B cell (primary cell): ENCODE data around the gene PLA2G2F. TPM values are rescaled to one million over a fixed set of nuclear protein-coding genes. Genes with fewer than 3 reads are reported as not detected.

Source experiments
- ATAC-seq: fragments of 200-7000 bp; cut with Tn5 transposase; one replicate; pipeline ENCODE4 v1.10.0; 2021; ENCODE audit warnings: low read depth, mild to moderate bottlenecking, moderate number of reproducible peaks, moderate library complexity
- CTCF ChIA-PET: fragments of 350-600 bp; sonication (Branson Sonifier 250); formaldehyde crosslinking; loops from one replicate; lab custom pipeline; 2021; ENCODE audit warnings: antibody characterized with exemption, inconsistent platforms; lab: Charles Lee
- POLR2A ChIA-PET: fragments of 350-600 bp; sonication (Branson Sonifier 250); formaldehyde crosslinking; loops from one replicate; lab custom pipeline; 2021; ENCODE audit warnings: antibody characterized with exemption; lab: Charles Lee
- DNase-seq: peaks from one replicate; pipeline ENCODE4 v3.0.0; 2013
- H2AFZ ChIP-seq: 2 replicates; pipeline ENCODE4 v1.6.1; 2012; ENCODE audit warnings: mild to moderate bottlenecking, low read depth, low read length; ENCODE audit not compliant: insufficient read depth, poor library complexity, severe bottlenecking
- H3K27ac ChIP-seq, 2 donors: 1 replicate in 1 of 2; 2 replicates in 1 of 2; pipeline ENCODE4 v1.5.1; 2012 to 2013; ENCODE audit warnings: low read length in 2 of 2, mild to moderate bottlenecking in 2 of 2, moderate library complexity in 1 of 2
- H3K27me3 ChIP-seq, 4 experiments: fragments of 200-600 bp in 1 of 4; sonication (generic) in 1 of 4; replicated peaks in 1 of 4; 1 replicate in 2 of 4; 2 replicates in 2 of 4; pipeline versions ENCODE4 v1.6.1 to v1.7.0; 2013 to 2016; ENCODE audit warnings: low read length in 3 of 4, mild to moderate bottlenecking in 2 of 4, mixed read lengths in 1 of 4, moderate library complexity in 1 of 4; ENCODE audit not compliant: insufficient read depth in 4 of 4, control insufficient read depth in 3 of 4; ENCODE audit errors: control extremely low read depth in 1 of 4
- H3K36me3 ChIP-seq, 2 experiments: replicated peaks in 1 of 2; 1 replicate in 1 of 2; 2 replicates in 1 of 2; pipeline versions ENCODE4 v1.6.1 to v1.7.1; 2013; ENCODE audit warnings: low read length in 1 of 2; ENCODE audit not compliant: insufficient read depth in 2 of 2, control insufficient read depth in 1 of 2; ENCODE audit errors: control extremely low read depth in 1 of 2, extremely low read depth in 1 of 2
- H3K4me1 ChIP-seq, 2 donors: fragments of 200-600 bp in 1 of 2; sonication (generic) in 1 of 2; 1 replicate in 1 of 2; 2 replicates in 1 of 2; pipeline versions ENCODE4 v1.5.1 to v1.6.1; 2013 to 2017; ENCODE audit warnings: low read length in 2 of 2; ENCODE audit not compliant: control insufficient read depth in 2 of 2, insufficient read depth in 2 of 2
- H3K4me2 ChIP-seq: replicated peaks from 2 replicates; pipeline ENCODE3; 2012; ENCODE audit warnings: mild to moderate bottlenecking, low read depth, low read length; ENCODE audit not compliant: poor library complexity, severe bottlenecking
- H3K4me3 ChIP-seq, 5 experiments: fragments of 200-600 bp in 1 of 5; sonication (generic) in 1 of 5; 1 replicate in 3 of 5; 2 replicates in 2 of 5; pipeline versions ENCODE4 v1.5.1 to v1.7.0; 2011 to 2016; ENCODE audit warnings: low read length in 4 of 5, mild to moderate bottlenecking in 4 of 5, low read depth in 2 of 5, control low read depth in 1 of 5, moderate library complexity in 1 of 5; ENCODE audit not compliant: insufficient read depth in 1 of 5; ENCODE audit errors: control extremely low read depth in 1 of 5, extremely low read depth in 1 of 5
- H3K79me2 ChIP-seq: fragments of 200-600 bp; sonication (generic); one replicate; pipeline ENCODE4 v1.6.0; 2016; ENCODE audit warnings: low read length; ENCODE audit not compliant: control insufficient read depth, insufficient read depth
- H3K9ac ChIP-seq: fragments of 200-600 bp; sonication (generic); 2 replicates; pipeline ENCODE4 v1.6.1; 2017; ENCODE audit warnings: mild to moderate bottlenecking, low read length, moderate library complexity
- H3K9me3 ChIP-seq, 3 donors: one replicate each; pipeline versions ENCODE4 v1.6.1 to v1.7.1; 2013; ENCODE audit warnings: low read length in 2 of 3; ENCODE audit not compliant: control insufficient read depth in 2 of 3, insufficient read depth in 1 of 3; ENCODE audit errors: control extremely low read depth in 1 of 3
- H4K20me1 ChIP-seq: 2 replicates; pipeline ENCODE4 v1.6.0; 2012; ENCODE audit warnings: mild to moderate bottlenecking, low read length; ENCODE audit not compliant: insufficient read depth, control insufficient read depth, poor library complexity, severe bottlenecking
- H3K27ac Mint-ChIP-seq: one replicate; pipeline ENCODE4 v1.8.0; 2021; ENCODE audit warnings: mixed read lengths
- H3K27me3 Mint-ChIP-seq: one replicate; pipeline ENCODE4 v1.8.0; 2021; ENCODE audit warnings: mixed read lengths
- H3K4me1 Mint-ChIP-seq: one replicate; pipeline ENCODE4 v1.8.0; 2021; ENCODE audit warnings: mixed read lengths
- H3K4me3 Mint-ChIP-seq: one replicate; pipeline ENCODE4 v1.8.0; 2021; ENCODE audit warnings: mixed read lengths
- H3K9me3 Mint-ChIP-seq: one replicate; pipeline ENCODE4 v1.8.0; 2022; ENCODE audit warnings: mixed read lengths; ENCODE audit not compliant: insufficient read depth
- EZH2 ChIP-seq: IDR thresholded peaks from 2 replicates; pipeline ENCODE4 v1.6.1; 2012; ENCODE audit warnings: borderline replicate concordance, low read depth, mild to moderate bottlenecking, moderate library complexity, low read length; ENCODE audit not compliant: insufficient read depth, poor library complexity, severe bottlenecking
- WGBS: methylation state at CpG from one replicate; pipeline ENCODE4 v1.1.5; 2013; ENCODE audit warnings: missing lambda C conversion rate; ENCODE audit not compliant: insufficient coverage; 5-methylcytosine and 5-hydroxymethylcytosine counted together
- intact Hi-C: fragments of 100-400 bp; cut with micrococcal nuclease; formaldehyde crosslinking; loops from one replicate; pipeline ENCODE4 v1.10.0; 2022
- polyA plus RNA-seq: library from polyadenylated mRNA; depleted of rRNA; stranded (reverse); fragments of >200 nt; gene quantifications from 2 replicates; pipeline ENCODE4 v1.2.3, GENCODE V29; 2012
- total RNA-seq, 2 donors: library from RNA; stranded (reverse); fragments of 120-200 nt in 1 of 2; gene quantifications; 1 replicate in 1 of 2; 2 replicates in 1 of 2; pipeline versions ENCODE4 v1.2.3 to v1.2.4, GENCODE V29; 2013 to 2022
- TF ChIP-seq, protein P1 (sequence below): fragments of 200-600 bp; IDR thresholded peaks from one replicate; pipeline ENCODE4 v1.8.0; 2022; ENCODE audit warnings: antibody characterized with exemption, mild to moderate bottlenecking

PLA2G2F gene
- total and polyA plus RNA-seq, 2 donors (not counting 1 experiment from before 2014, with no cell fraction given), result not detected

GRCh38 chr1:20089328-20090077, 49.6 kb upstream of the PLA2G2F start:
- H3K27ac Mint-ChIP-seq, result no peak overlapping the region

GRCh38 chr1:20090119-20090518, 49.0 kb upstream of the PLA2G2F start:
- ATAC-seq (no peak), DNase-seq (no peak)
- no peak overlapping the region for H3K4me3 ChIP-seq
- no peaks in the 10 kb centered on the region for H3K36me3 ChIP-seq
- H3K9me3 Mint-ChIP-seq, result no peaks in the 10 kb centered on the region
- H3K27me3 ChIP-seq, result no peaks in the 10 kb centered on the region
- H3K4me1 Mint-ChIP-seq, result peaks cover 4% of the 10 kb centered on the region
- CTCF ChIA-PET, result interaction anchor here (0.5 to 1.7 kb wide), 5 partner anchors 10 to 173 kb away, joined by 3 to 4 read pairs (median 3); no protein-coding TSS in a partner anchor
- H3K9me3 ChIP-seq, result no peaks in the 10 kb centered on the region
- peaks cover 7% of the 10 kb centered on the region for H3K27me3 Mint-ChIP-seq
- no peak overlapping the region for H3K4me3 Mint-ChIP-seq
- no peaks in the 10 kb centered on the region for H3K79me2 ChIP-seq
- no peak overlapping the region for H3K4me2 ChIP-seq
- no peak overlapping the region for H3K27ac Mint-ChIP-seq
- WGBS, result 96% methylated on average over 2 of the region's 3 CpGs
- H4K20me1 ChIP-seq, result no peaks in the 10 kb centered on the region
- TF ChIP-seq EZH2, result no peak
- TF ChIP-seq, protein P1, sequence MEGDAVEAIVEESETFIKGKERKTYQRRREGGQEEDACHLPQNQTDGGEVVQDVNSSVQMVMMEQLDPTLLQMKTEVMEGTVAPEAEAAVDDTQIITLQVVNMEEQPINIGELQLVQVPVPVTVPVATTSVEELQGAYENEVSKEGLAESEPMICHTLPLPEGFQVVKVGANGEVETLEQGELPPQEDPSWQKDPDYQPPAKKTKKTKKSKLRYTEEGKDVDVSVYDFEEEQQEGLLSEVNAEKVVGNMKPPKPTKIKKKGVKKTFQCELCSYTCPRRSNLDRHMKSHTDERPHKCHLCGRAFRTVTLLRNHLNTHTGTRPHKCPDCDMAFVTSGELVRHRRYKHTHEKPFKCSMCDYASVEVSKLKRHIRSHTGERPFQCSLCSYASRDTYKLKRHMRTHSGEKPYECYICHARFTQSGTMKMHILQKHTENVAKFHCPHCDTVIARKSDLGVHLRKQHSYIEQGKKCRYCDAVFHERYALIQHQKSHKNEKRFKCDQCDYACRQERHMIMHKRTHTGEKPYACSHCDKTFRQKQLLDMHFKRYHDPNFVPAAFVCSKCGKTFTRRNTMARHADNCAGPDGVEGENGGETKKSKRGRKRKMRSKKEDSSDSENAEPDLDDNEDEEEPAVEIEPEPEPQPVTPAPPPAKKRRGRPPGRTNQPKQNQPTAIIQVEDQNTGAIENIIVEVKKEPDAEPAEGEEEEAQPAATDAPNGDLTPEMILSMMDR, result no peak
- H3K27ac ChIP-seq, result no peak overlapping the region
- POLR2A ChIA-PET, result no interaction called here
- H3K4me1 ChIP-seq, result peaks cover 5% of the 10 kb centered on the region in 2 donors
- H3K9ac ChIP-seq, result no peak overlapping the region
- H2AFZ ChIP-seq, result no peak overlapping the region
- intact Hi-C loops, result no loop called here

More at GRCh38 chr1:20089328-20090077, 49.6 kb upstream of the PLA2G2F start:
- Histone ChIP-seq H3K36me3 (no peaks in the 10 kb centered on the region), H3K9me3 (no peaks in the 10 kb centered on the region), H3K4me1 (peaks cover 6 to 9% of the 10 kb centered on the region in 2 donors), H3K9ac (no peak overlapping the region), H3K27ac (no peak overlapping the region), H3K27me3 (no peaks in the 10 kb centered on the region), H3K4me3 (no peak overlapping the region), H3K4me2 (no peak overlapping the region), H3K79me2 (no peaks in the 10 kb centered on the region), H2AFZ (no peak overlapping the region), H4K20me1 (no peaks in the 10 kb centered on the region)
- POLR2A ChIA-PET, result no interaction called here
- CTCF ChIA-PET, result interaction anchor here (0.9 to 1.2 kb wide), 2 partner anchors 11 to 114 kb away, joined by 3 read pairs; no protein-coding TSS in a partner anchor
- H3K9me3 Mint-ChIP-seq, result no peaks in the 10 kb centered on the region
- TF ChIP-seq, protein P1, result no peak
- no peak for TF ChIP-seq EZH2
- DNase-seq (no peak), ATAC-seq (no peak)
- peaks cover 9% of the 10 kb centered on the region for H3K4me1 Mint-ChIP-seq
- peaks cover 7% of the 10 kb centered on the region for H3K27me3 Mint-ChIP-seq
- intact Hi-C loops, result no loop called here
- H3K4me3 Mint-ChIP-seq, result no peak overlapping the region
- WGBS, result 98% methylated on average over 11 of the region's 19 CpGs
